Gastroesophageal sphincter (tissue), 4 donors: ENCODE results near the gene ZNF544. TPM values are rescaled to one million over a fixed set of nuclear protein-coding genes. Genes with fewer than 3 reads are reported as not detected.
A peak's percentile ranks its signal among the peaks of the same experiment; 100 is the strongest.

Source experiments
- ATAC-seq: fragments of 150-250 bp; one replicate; pipeline ENCODE4 v1.9.1; 2016; ENCODE audit warnings: mild to moderate bottlenecking, moderate library complexity
- H3K27ac ChIP-seq, 4 donors: fragments of 200-600 bp; sonication (generic) in 3 of 4; 1 replicate in 3 of 4; 2 replicates in 1 of 4; pipeline ENCODE4 v1.5.1; 2016 to 2019
- H3K27me3 ChIP-seq: fragments of 200-600 bp; sonication (generic); one replicate; pipeline ENCODE4 v1.5.1; 2019
- H3K36me3 ChIP-seq, 2 donors: fragments of 200-600 bp; sonication (generic); one replicate each; pipeline ENCODE4 v1.5.1; 2019; ENCODE audit warnings: control low read depth in 1 of 2
- H3K4me1 ChIP-seq, 3 donors: fragments of 200-600 bp; sonication (generic); 1 replicate in 2 of 3; 2 replicates in 1 of 3; pipeline ENCODE4 v1.5.1; 2016 to 2019; ENCODE audit warnings: control low read depth in 2 of 3
- H3K4me3 ChIP-seq, 2 donors: fragments of 200-600 bp; sonication (generic); one replicate each; pipeline ENCODE4 v1.5.1; 2019; ENCODE audit warnings: mild to moderate bottlenecking in 1 of 2, moderate library complexity in 1 of 2
- H3K9me3 ChIP-seq, 3 donors: fragments of 200-600 bp; sonication (generic); one replicate each; pipeline ENCODE4 v1.5.1; 2017 to 2019; ENCODE audit warnings: control low read depth in 2 of 3
- CTCF ChIP-seq, 4 experiments: fragments of 200-600 bp in 2 of 4; fragments of 450-650 bp in 2 of 4; sonication (generic) in 1 of 4; IDR thresholded peaks; one replicate each; pipeline ENCODE4 v1.5.1; 2017 to 2019; ENCODE audit warnings: antibody characterized with exemption in 4 of 4, mild to moderate bottlenecking in 2 of 4, moderate library complexity in 2 of 4
- EP300 ChIP-seq: sonication (generic); formaldehyde crosslinking; IDR thresholded peaks from one replicate; pipeline ENCODE4 v1.6.1; 2017; ENCODE audit warnings: antibody characterized with exemption, mild to moderate bottlenecking
- POLR2A ChIP-seq, 2 donors: fragments of 450-650 bp; IDR thresholded peaks; one replicate each; pipeline ENCODE4 v1.6.1; 2017; ENCODE audit warnings: antibody characterized with exemption in 2 of 2, mild to moderate bottlenecking in 2 of 2, moderate library complexity in 1 of 2
- POLR2AphosphoS5 ChIP-seq: sonication (generic); formaldehyde crosslinking; IDR thresholded peaks from one replicate; pipeline ENCODE4 v1.6.1; 2017; ENCODE audit warnings: antibody characterized with exemption
- WGBS, 2 donors: methylation state at CpG; one replicate each; pipeline ENCODE4 v1.1.5; 2018; ENCODE audit warnings: low coverage in 1 of 2; 5-methylcytosine and 5-hydroxymethylcytosine counted together
- total RNA-seq, 4 donors: library from RNA; depleted of rRNA; stranded (reverse); fragments of >200 nt; gene quantifications; one replicate each; pipeline ENCODE4 v1.1.0, GENCODE V29; 2016

Gene ZNF544
- total RNA-seq, 4 donors from 2014 or later, result 25.4 to 54.6 (median 34.6) TPM

- Histone ChIP-seq H3K27ac (no peak overlapping the region), H3K27me3 (no peaks in the 10 kb centered on the region), H3K9me3 (peaks cover 0 to 76% (median 5%) of the 10 kb centered on the region in 3 donors), H3K4me3 (no peak overlapping the region), H3K36me3 (peaks cover 0 to 71% of the 10 kb centered on the region in 2 donors), H3K4me1 (peaks cover 0 to 18% (median 0%) of the 10 kb centered on the region in 3 donors)
- ATAC-seq, result no peak
- no peak for TF ChIP-seq EP300
- 82% methylated on average over 2 of the region's 2 CpGs for WGBS, 2 donors
These were observed 46.1 kb downstream of the ZNF544 start for GRCh38 chr19:58274771-58275201.

GRCh38 chr19:58275564-58275963, 46.9 kb downstream of the ZNF544 start:
- peaks cover 0 to 63% of the 10 kb centered on the region in 2 donors for H3K36me3 ChIP-seq
- WGBS, 2 donors, result 90 to 93% methylated on average over 3 of the region's 3 CpGs

GRCh38 chr19:58277197-58277596, 48.5 kb downstream of the ZNF544 start:
- 83% methylated on average over 1 of the region's 7 CpGs; no CpG with 5 or more reads in 1 of the 2 donors for WGBS, 2 donors
- no peak for TF ChIP-seq POLR2AphosphoS5
- TF ChIP-seq EP300, result no peak
- TF ChIP-seq CTCF (IDR thresholded peaks at IDR 0.05), result no peak
- TF ChIP-seq POLR2A (IDR thresholded peaks at IDR 0.05), result no peak
- Histone ChIP-seq H3K4me1 (peaks cover 0 to 35% (median 0%) of the 10 kb centered on the region in 3 donors), H3K27ac (peak overlapping the region in 1 of 4 donors; percentile 92), H3K36me3 (peaks cover 0 to 57% of the 10 kb centered on the region in 2 donors), H3K9me3 (peaks cover 0 to 52% (median 3%) of the 10 kb centered on the region in 3 donors), H3K4me3 (no peak overlapping the region), H3K27me3 (no peaks in the 10 kb centered on the region)
- ATAC-seq, result no peak

More at GRCh38 chr19:58275564-58275963, 46.9 kb downstream of the ZNF544 start:
- no peak overlapping the region for H3K27ac ChIP-seq
- H3K9me3 ChIP-seq, result peaks cover 0 to 68% (median 3%) of the 10 kb centered on the region in 3 donors
- H3K27me3 ChIP-seq, result no peaks in the 10 kb centered on the region
- ATAC-seq, result no peak
- H3K4me1 ChIP-seq, result peaks cover 0 to 26% (median 0%) of the 10 kb centered on the region in 3 donors
- TF ChIP-seq EP300, result no peak
- TF ChIP-seq CTCF (IDR thresholded peaks at IDR 0.05), result no peak
- TF ChIP-seq POLR2A (IDR thresholded peaks at IDR 0.05), result no peak
- TF ChIP-seq POLR2AphosphoS5, result no peak
- no peak overlapping the region for H3K4me3 ChIP-seq

- Histone ChIP-seq H3K27ac (peak overlapping the region; percentile 72 to 95 (median 92)), H3K9me3 (peaks cover 0 to 44% (median 0%) of the 10 kb centered on the region in 3 donors), H3K4me3 (peak overlapping the region; percentile 66 to 90), H3K27me3 (no peaks in the 10 kb centered on the region), H3K4me1 (peaks cover 0 to 35% (median 0%) of the 10 kb centered on the region in 3 donors), H3K36me3 (peaks cover 0 to 49% of the 10 kb centered on the region in 2 donors)
- ATAC-seq, result peak; percentile 39
- TF ChIP-seq POLR2A (IDR thresholded peaks at IDR 0.05) (no peak), EP300 (no peak), CTCF (IDR thresholded peaks at IDR 0.05) (no peak), POLR2AphosphoS5 (no peak)
- 10 to 24% methylated on average over 13 to 18 of the region's 25 CpGs for WGBS, 2 donors
These were observed 49.2 kb downstream of the ZNF544 start for GRCh38 chr19:58277748-58278540.

- Histone ChIP-seq H3K36me3 (peaks cover 0 to 46% of the 10 kb centered on the region in 2 donors), H3K27me3 (no peaks in the 10 kb centered on the region), H3K27ac (peak within 1 kb of the TSS; percentile 72 to 95 (median 92)), H3K9me3 (peaks cover 0 to 38% (median 0%) of the 10 kb centered on the region in 3 donors), H3K4me3 (peak within 1 kb of the TSS; percentile 66 to 90), H3K4me1 (peaks cover 0 to 35% (median 0%) of the 10 kb centered on the region in 3 donors)
- WGBS, 2 donors, result no CpG with 5 or more reads among the region's 42 CpGs
- peak; percentile 29 to 54 for TF ChIP-seq POLR2A (IDR thresholded peaks at IDR 0.05)
- TF ChIP-seq EP300, result no peak
- TF ChIP-seq CTCF (IDR thresholded peaks at IDR 0.05), result peak in 1 of 4 experiments; percentile 41
- peak; percentile 97 for TF ChIP-seq POLR2AphosphoS5
- peak; percentile 98 for ATAC-seq
These were observed 49.9 kb downstream of the ZNF544 start, which contains the start of gene ZNF8 for GRCh38 chr19:58278541-58279041. TSS of gene ZNF8 (plus strand) at chr19:58278955. CDS start at chr19:58279082, 127 bp downstream.
